ENCODE data around the gene C7orf33. TPM values are rescaled to one million over a fixed set of nuclear protein-coding genes. Genes with fewer than 3 reads are reported as not detected.

Gene C7orf33
- total RNA-seq, 4 donors from 2014 or later = not detected

DNA sequence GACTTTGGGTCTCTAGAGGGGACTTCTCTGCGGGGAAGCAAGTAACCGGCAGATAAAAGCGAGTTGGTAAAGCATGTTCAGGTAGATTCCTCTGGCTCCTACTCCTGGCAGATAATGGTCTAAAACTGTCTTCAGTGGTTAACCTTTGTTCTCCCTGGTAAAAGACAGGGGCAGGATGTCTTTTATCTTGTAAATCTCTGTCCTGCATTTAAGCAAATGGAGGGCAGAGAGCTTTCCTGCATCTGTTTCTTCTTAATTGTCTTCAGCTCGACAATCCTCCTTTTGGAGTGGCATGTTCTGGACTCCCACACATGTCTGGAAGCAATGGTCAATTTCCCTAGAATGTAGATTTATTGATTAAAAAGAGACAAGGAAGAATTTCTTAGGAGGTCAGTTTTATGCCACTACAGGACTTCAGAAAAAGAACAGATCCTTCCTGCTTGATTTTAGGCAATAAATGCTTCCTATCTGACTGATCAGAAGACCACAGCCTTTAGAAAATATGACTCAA, 16.6 kb downstream of the C7orf33 start:
- no peaks in the 10 kb centered on the region for H3K9me3 ChIP-seq
- no peak for TF ChIP-seq EP300 (IDR thresholded peaks at IDR 0.05)
- no peak for TF ChIP-seq POLR2A (IDR thresholded peaks at IDR 0.05)
- no peak for TF ChIP-seq POLR2AphosphoS5 (IDR thresholded peaks at IDR 0.05)
- TF ChIP-seq, protein P1, sequence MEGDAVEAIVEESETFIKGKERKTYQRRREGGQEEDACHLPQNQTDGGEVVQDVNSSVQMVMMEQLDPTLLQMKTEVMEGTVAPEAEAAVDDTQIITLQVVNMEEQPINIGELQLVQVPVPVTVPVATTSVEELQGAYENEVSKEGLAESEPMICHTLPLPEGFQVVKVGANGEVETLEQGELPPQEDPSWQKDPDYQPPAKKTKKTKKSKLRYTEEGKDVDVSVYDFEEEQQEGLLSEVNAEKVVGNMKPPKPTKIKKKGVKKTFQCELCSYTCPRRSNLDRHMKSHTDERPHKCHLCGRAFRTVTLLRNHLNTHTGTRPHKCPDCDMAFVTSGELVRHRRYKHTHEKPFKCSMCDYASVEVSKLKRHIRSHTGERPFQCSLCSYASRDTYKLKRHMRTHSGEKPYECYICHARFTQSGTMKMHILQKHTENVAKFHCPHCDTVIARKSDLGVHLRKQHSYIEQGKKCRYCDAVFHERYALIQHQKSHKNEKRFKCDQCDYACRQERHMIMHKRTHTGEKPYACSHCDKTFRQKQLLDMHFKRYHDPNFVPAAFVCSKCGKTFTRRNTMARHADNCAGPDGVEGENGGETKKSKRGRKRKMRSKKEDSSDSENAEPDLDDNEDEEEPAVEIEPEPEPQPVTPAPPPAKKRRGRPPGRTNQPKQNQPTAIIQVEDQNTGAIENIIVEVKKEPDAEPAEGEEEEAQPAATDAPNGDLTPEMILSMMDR (IDR thresholded peaks at IDR 0.05) = no peak
- 39% methylated on average over 4 of the region's 4 CpGs for WGBS

DNA sequence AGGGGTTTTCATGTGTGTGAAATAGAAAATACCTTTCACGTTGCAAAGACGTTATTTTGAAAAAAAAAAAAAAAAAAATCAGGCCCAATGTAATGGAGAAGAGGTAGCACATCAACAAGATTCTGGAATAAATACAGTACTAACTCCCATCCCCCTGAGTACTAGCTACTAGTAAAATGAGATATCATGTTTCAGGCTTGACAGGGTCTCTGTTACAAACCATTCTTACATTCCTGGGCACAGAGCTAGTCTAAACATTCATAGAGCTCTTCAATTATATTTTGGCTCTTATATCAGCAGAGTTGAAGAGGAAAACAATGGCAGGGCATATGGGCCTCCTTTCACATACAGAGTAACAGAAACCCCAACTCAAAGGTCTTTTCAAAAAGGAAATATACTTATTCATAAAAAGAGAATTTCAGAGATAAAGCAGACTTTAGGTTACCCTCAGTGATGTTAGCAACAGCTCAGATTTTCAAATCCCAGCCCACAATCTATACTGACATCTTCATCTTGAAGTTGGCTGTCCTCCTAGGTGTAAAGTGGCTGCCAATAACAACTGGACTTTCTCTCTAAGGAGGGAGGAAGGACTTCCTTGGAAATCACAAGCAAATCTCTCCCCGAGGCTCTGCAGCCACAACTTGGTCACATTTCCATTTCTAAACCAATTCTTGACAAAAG, 18.6 kb downstream of the C7orf33 start:
- Histone ChIP-seq H3K27me3 (no peaks in the 10 kb centered on the region), H3K36me3 (no peaks in the 10 kb centered on the region), H3K4me3 (no peak overlapping the region), H3K27ac (no peak overlapping the region), H3K9me3 (no peaks in the 10 kb centered on the region), H3K4me1 (no peaks in the 10 kb centered on the region)
- no peak for DNase-seq (ENCODE audit: low spot score in 2 of 2)
- TF ChIP-seq POLR2AphosphoS5 (IDR thresholded peaks at IDR 0.05) (no peak), EP300 (IDR thresholded peaks at IDR 0.05) (no peak), POLR2A (IDR thresholded peaks at IDR 0.05) (no peak)
- TF ChIP-seq, protein P1 (IDR thresholded peaks at IDR 0.05) = no peak
- 73% methylated on average over 3 of the region's 3 CpGs for WGBS

More for the DNA sequence above, 16.6 kb downstream of the C7orf33 start:
- H3K4me1 ChIP-seq = no peaks in the 10 kb centered on the region
- no peak overlapping the region for H3K4me3 ChIP-seq
- no peak overlapping the region for H3K27ac ChIP-seq
- H3K27me3 ChIP-seq = no peaks in the 10 kb centered on the region
- H3K36me3 ChIP-seq = no peaks in the 10 kb centered on the region
- DNase-seq (ENCODE audit: low spot score in 2 of 2) = no peak

DNA sequence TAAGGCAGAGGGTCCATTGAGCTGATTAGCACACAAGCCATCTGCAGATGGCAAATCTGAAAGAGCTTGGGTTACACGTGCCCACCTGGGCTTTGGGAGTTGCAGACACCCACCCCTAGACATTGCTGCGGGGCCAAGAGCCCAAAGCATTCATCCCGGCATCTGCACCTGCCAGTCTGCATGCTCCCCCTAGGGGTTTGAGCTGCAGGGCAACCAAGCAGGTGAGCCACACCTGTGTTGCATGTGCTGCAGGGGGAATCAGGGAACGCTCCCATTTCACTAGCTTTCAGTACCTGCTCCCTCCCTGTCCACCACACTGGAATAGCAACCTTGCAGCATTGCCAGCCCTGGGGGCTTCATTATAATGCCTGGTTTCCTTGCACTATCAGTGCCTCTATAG, 21.1 kb downstream of the C7orf33 start:
- TF ChIP-seq, protein P1 (IDR thresholded peaks at IDR 0.05) = no peak
- no peak for TF ChIP-seq EP300 (IDR thresholded peaks at IDR 0.05)
- TF ChIP-seq POLR2A (IDR thresholded peaks at IDR 0.05) = no peak
- no peak for TF ChIP-seq POLR2AphosphoS5 (IDR thresholded peaks at IDR 0.05)
- Histone ChIP-seq H3K27me3 (no peaks in the 10 kb centered on the region), H3K27ac (no peak overlapping the region), H3K36me3 (no peaks in the 10 kb centered on the region), H3K4me3 (no peak overlapping the region), H3K9me3 (no peaks in the 10 kb centered on the region), H3K4me1 (no peaks in the 10 kb centered on the region)
- no peak for DNase-seq (ENCODE audit: low spot score in 2 of 2)
- WGBS = 57% methylated on average over 4 of the region's 4 CpGs

DNA sequence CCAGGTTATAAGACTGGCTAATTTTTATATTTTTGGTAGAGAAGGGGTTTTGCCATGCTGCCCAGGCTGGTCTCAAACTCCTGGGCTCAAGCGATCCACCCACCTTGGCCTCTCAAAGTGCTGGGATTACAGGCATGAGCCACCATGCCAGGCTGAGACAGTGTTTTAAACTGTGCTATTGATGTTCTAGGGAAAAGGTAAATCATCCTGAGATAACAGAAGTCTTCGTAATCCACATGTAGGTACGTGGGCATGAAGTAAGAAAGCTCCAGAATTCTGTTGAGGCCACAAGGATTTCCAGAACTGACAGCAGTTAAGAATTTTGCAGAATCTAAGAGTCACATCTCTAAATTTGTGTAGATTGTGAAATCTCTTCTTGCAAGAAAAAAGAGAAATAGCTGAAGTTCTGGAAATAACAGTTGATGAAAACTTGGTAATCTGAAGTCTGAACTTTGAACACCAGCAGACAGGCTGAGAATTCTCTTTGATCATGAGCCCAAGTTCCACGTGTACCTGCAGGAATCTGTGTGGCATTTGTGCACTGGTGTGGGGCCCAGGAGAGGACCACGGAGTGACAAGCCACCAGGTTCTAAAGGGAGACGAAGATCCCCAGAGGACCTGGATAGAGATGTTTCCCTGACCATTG, 24.6 kb downstream of the C7orf33 start:
- Histone ChIP-seq H3K27ac (no peak overlapping the region), H3K9me3 (no peaks in the 10 kb centered on the region), H3K36me3 (no peaks in the 10 kb centered on the region), H3K27me3 (no peaks in the 10 kb centered on the region), H3K4me3 (no peak overlapping the region), H3K4me1 (no peaks in the 10 kb centered on the region)
- no peak for DNase-seq (ENCODE audit: low spot score in 2 of 2)
- TF ChIP-seq EP300 (IDR thresholded peaks at IDR 0.05) (no peak), POLR2AphosphoS5 (IDR thresholded peaks at IDR 0.05) (no peak), POLR2A (IDR thresholded peaks at IDR 0.05) (no peak)
- TF ChIP-seq, protein P1 (IDR thresholded peaks at IDR 0.05) = no peak
- 61% methylated on average over 6 of the region's 6 CpGs for WGBS

DNA sequence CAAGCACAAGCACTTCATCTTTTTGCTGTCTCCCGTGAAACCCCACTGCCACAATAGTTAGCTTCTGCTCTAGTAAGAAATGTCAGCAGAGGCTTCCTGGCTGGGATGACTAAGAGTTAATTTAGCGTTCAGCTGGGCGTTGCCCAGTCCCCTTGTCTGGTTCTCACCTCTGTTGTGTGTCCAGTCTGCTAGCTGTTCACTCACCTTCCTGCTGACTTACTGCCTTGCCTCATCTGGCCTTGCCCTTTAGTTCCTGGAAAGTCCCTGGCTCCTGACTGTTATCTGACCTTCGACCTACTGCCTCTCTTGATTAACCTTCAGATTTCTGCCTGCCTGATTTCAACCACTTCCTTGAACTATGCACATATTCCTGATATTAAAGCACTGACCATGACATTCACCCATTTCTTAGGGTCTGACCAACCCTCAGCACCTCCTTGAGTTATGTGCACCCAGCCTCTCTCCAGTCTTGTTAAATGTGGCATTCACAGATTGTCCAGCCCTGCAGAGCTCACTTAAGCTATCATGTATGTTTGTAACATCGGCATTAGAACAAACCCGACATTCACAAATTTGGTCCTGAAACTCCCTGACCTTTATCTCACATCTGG, 30.3 kb downstream of the C7orf33 start:
- no peak overlapping the region for H3K4me3 ChIP-seq
- H3K4me1 ChIP-seq = no peaks in the 10 kb centered on the region
- 60% methylated on average over 6 of the region's 6 CpGs for WGBS
- no peaks in the 10 kb centered on the region for H3K36me3 ChIP-seq
- H3K27ac ChIP-seq = no peak overlapping the region
- DNase-seq (ENCODE audit: low spot score in 2 of 2) = no peak
- TF ChIP-seq POLR2A (IDR thresholded peaks at IDR 0.05) (no peak), EP300 (IDR thresholded peaks at IDR 0.05) (no peak)
- no peaks in the 10 kb centered on the region for H3K27me3 ChIP-seq
- H3K9me3 ChIP-seq = no peaks in the 10 kb centered on the region
